Activated CD4-positive, alpha-beta T cell treated with anti-CD3 and anti-CD28 coated beads, Interleukin-2, Interleukin-4, amounts not matched to agents 100 ng/mL and 50 ng/mL, durations not matched to agents 16 hours and 8 hours (primary cell): ENCODE results near the gene AOC3.
"Not testable (repeated sequence)": the region's sequence is repeated elsewhere in the genome, so short reads cannot be mapped to it uniquely, and the experiment has no call there.

Experiments
- DNase-seq: peaks from one replicate; pipeline ENCODE4 v3.0.0-alpha.2; 2020; ENCODE audit warnings: low spot score

The AOC3 gene

GRCh38 chr17:42844761-42845555 is 6.0 kb upstream of the AOC3 start:
- DNase-seq: no peak

GRCh38 chr17:42845556-42845917 is 5.5 kb upstream of the AOC3 start:
- no peak for DNase-seq

- peak; percentile 62 for DNase-seq
Observed at GRCh38 chr17:42845918-42846593, 4.9 kb upstream of the AOC3 start.

- DNase-seq: no peak
Observed at GRCh38 chr17:42846594-42847280, 4.3 kb upstream of the AOC3 start.

GRCh38 chr17:42848093-42848492 is 2.9 kb upstream of the AOC3 start:
- DNase-seq: no peak

- DNase-seq: no peak
Observed at GRCh38 chr17:42849031-42849430, 2.0 kb upstream of the AOC3 start.

- DNase-seq: no peak
Observed at GRCh38 chr17:42849451-42850181, 1.4 kb upstream of the AOC3 start.

- not testable (repeated sequence) for DNase-seq
Observed at GRCh38 chr17:42851371-42852240, 607 bp downstream of the AOC3 start.

- DNase-seq: no peak
Observed at GRCh38 chr17:42852351-42852750, 1.4 kb downstream of the AOC3 start.

GRCh38 chr17:42853004-42853403 is 2.0 kb downstream of the AOC3 start:
- no peak for DNase-seq

GRCh38 chr17:42853597-42853967 is 2.6 kb downstream of the AOC3 start:
- DNase-seq: no peak

GRCh38 chr17:42853968-42854790 is 3.2 kb downstream of the AOC3 start:
- no peak for DNase-seq

- no peak for DNase-seq
Observed at GRCh38 chr17:42855048-42855596, 4.1 kb downstream of the AOC3 start.

GRCh38 chr17:42856093-42856492 is 5.1 kb downstream of the AOC3 start:
- not testable (repeated sequence) for DNase-seq

GRCh38 chr17:42856516-42856915 is 5.5 kb downstream of the AOC3 start:
- not testable (repeated sequence) for DNase-seq

- DNase-seq: no peak
Observed at GRCh38 chr17:42857389-42857788, 6.4 kb downstream of the AOC3 start.

GRCh38 chr17:42865638-42866094 is 14.7 kb downstream of the AOC3 start:
- DNase-seq: no peak

- DNase-seq: no peak
Observed at GRCh38 chr17:42866216-42866615, 15.2 kb downstream of the AOC3 start.

- DNase-seq: no peak
Observed at GRCh38 chr17:42866631-42867575, 15.9 kb downstream of the AOC3 start.
